Stimulated activated CD8-positive, alpha-beta memory T cell treated with anti-CD3 and anti-CD28 coated beads, Interleukin-12 subunit alpha, Interleukin-12 subunit beta, amount 100 ng/mL, for 24 hours (primary cell): Measurements from ENCODE around the gene TREH.

ENCODE experiments used
- DNase-seq: peaks from one replicate; pipeline ENCODE4 v3.0.0-alpha.2; 2020; ENCODE audit errors: extremely low read depth

The TREH gene

GRCh38 chr11:118629761-118630661 is 49.4 kb downstream of the TREH start:
- DNase-seq = no peak

- no peak for DNase-seq
Observed at GRCh38 chr11:118628861-118629549, 50.4 kb downstream of the TREH start.

- DNase-seq = no peak
Observed at GRCh38 chr11:118628432-118628831, 51.0 kb downstream of the TREH start.

- no peak for DNase-seq
Observed at GRCh38 chr11:118628031-118628430, 51.4 kb downstream of the TREH start.

GRCh38 chr11:118627566-118627965 is 51.9 kb downstream of the TREH start:
- no peak for DNase-seq

GRCh38 chr11:118625976-118626375 is 53.5 kb downstream of the TREH start:
- DNase-seq = no peak

- no peak for DNase-seq
Observed at GRCh38 chr11:118625036-118625690, 54.3 kb downstream of the TREH start.

GRCh38 chr11:118623269-118623655 is 56.2 kb downstream of the TREH start:
- DNase-seq = no peak

GRCh38 chr11:118622376-118623268 is 56.8 kb downstream of the TREH start:
- DNase-seq = no peak

- no peak for DNase-seq
Observed at GRCh38 chr11:118621784-118622375, 57.6 kb downstream of the TREH start.

GRCh38 chr11:118621071-118621783 is 58.2 kb downstream of the TREH start:
- no peak for DNase-seq

GRCh38 chr11:118620529-118621070 is 58.9 kb downstream of the TREH start:
- DNase-seq = no peak

GRCh38 chr11:118619444-118620197 is 59.8 kb downstream of the TREH start:
- DNase-seq = no peak

GRCh38 chr11:118618991-118619375 is 60.5 kb downstream of the TREH start:
- DNase-seq = no peak

- DNase-seq = no peak
Observed at GRCh38 chr11:118618115-118618990, 61.1 kb downstream of the TREH start.

GRCh38 chr11:118615976-118616371 is 63.5 kb downstream of the TREH start:
- no peak for DNase-seq

GRCh38 chr11:118615282-118615975 is 64.0 kb downstream of the TREH start:
- no peak for DNase-seq

GRCh38 chr11:118614511-118614910 is 64.9 kb downstream of the TREH start:
- no peak for DNase-seq
